Dedifferentiated amniotic fluid mesenchymal stem cell (primary cell): ENCODE data around the gene ADCY3.
"Not testable (repeated sequence)": the region's sequence is repeated elsewhere in the genome, so short reads cannot be mapped to it uniquely, and the experiment has no call there.

Experiments used
- DNase-seq: peaks from one replicate; pipeline ENCODE4 v3.0.0-alpha.2; 2016; ENCODE audit errors: extremely low spot score

Gene ADCY3

DNA sequence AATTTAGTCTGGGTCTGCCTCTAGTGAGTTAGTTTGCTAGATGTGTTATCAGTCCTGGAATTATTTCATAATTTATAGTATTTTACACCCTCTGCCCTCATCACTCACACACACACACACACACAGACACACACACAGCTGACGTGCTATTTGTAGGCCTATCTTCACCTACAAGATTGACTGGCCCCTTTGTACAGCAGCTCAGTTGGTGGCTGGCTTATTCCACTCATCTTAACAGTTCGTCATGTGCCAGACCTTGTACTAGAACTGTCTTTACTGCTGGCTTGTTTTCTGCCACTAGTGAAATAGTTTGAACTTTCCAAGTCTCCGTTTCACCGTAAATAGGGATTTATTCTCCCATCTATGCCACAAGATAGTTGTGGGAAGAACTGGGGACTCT lies 105.5 kb downstream of the ADCY3 start:
- DNase-seq, result no peak

DNA sequence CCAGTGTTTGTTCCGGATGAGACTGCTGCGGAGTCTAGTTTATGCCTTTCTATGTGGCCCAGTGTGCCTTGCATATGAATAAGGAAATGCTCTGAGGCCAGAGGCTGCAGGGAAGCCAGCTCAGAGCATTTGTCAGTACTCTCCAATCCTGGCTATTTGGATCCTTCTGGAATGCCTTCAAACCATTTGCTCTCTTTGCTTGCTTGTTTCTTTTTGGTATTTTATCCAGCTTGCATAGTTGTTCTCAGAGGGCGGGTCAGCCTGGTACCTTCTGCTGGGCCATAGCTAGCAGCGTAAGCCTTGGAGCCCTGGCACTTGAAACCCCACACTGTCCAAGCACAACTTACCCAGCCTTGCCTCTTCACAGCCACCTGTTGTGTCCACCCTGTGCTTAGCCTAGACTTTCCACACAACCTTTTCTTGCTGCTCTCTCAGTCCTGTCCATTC lies 106.3 kb downstream of the ADCY3 start:
- DNase-seq, result no peak

DNA sequence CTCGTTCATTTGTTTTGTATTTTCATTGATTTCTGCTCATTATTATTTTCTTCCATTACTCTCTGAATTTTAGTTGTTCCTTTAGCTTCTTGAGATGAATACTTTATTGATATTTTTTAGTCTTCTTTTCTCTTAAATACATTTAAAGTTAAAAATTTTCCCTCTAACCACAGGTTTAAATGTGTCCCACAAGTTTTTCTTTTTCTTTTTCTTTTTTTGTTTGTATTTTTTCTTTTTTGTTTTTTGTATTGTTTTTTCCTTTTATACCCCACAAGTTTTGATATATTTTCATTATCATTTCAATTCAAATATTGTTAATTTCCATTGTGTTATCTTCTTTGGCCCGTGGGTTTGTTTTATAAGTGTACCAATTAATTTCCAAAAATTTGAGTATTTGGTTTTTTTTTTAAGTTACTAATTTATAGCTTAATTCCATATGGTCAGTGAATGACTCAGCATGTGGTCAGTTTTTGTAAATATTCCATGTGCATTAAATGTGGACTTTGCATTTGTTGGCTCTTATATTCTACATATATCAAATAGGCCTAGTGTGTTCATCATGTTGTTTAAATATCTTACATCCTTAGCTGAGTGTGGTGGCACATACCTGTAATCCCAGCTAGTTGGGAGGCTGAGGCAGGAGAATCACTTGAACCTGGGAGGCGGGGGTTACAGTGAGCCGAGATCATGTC lies 110.6 kb downstream of the ADCY3 start:
- no peak for DNase-seq

DNA sequence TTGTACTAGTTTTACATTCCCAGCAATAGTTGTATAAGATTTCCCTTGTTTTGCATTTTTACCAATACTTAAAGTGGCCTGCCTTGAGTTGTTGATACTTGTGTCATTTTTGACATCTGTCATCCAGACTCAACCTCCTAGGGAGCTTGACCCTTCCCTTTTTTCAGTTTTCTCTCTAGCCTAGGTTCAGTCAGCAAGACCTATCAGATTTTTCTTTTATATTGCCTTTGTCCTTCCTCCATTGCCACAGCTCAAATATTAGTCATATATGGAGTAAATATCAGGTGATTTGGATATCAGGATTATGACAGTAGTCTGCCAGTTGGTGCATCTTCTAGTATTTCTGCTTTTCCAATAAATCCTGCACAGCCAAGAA lies 113.4 kb downstream of the ADCY3 start:
- DNase-seq, result no peak

DNA sequence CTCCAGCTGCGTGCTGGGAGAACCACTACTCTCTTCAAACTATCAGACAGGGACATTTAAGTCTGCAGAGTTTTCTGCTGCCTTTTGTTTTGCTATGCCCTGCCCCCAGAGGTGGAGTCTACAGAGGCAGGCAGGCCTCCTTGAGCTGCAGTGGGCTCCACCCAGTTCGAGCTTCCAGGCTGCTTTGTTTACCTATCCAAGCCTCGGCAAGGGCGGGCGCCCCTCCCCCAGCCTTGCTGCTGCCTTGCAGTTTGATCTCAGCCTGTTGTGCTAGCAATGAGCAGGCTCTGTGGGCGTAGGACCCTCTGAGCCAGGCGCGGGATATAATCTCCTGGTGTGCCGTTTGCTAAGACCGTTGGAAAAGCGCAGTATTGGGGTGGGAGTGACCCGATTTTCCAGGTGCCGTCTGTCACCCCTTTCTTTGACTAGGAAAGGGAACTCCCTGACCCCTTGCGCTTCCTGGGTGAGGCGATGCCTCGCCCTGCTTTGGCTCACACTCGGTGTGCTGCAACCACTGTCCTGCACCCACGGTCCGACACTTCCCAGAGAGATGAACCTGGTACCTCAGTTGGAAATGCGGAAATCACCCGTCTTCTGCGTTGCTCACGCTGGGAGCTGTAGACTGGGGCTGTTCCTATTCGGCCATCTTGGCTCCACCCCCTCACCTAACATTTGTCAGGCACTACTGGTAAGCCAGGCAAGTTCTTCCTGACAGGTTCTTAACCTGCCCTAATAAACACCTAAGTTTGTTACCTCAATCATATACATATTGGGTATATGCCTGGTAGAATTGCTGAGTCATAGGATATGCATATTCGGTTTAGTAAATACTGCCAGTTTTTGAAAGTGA lies 114.0 kb downstream of the ADCY3 start:
- not testable (repeated sequence) for DNase-seq

DNA sequence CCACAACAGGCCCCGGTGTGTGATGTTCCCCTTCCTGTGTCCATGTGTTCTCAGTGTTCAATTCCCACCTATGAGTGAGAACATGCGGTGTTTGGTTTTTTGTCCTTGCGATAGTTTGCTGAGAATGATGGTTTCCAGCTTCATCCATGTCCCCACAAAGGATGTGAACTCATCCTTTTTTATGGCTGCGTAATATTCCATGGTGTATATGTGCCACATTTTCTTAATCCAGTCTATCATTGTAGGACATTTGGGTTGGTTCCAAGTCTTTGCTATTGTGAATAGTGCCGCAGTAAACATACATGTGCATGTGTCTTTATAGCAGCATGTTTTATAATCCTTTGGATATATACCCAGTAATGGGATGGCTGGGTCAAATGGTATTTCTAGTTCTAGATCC lies 119.5 kb downstream of the ADCY3 start:
- DNase-seq, result not testable (repeated sequence)

DNA sequence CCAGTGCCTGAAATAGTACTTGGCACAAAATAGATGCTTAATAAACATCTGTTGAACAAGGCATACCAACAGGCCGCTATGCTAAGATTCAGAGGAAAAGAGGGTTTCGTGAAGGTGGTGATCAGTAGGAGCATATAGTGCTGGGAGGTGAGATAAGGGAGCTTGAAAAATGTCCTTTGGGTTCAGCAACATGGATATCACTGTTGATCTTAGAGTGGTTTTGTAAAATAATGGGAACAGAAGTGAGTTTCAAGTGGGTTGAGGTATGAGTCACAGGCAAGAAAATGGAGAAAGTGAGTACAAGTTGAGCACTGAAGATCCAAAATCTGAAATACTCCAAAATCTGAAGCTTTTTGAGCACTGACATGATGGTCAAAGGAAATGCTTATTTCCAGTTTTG lies 122.4 kb downstream of the ADCY3 start:
- no peak for DNase-seq

DNA sequence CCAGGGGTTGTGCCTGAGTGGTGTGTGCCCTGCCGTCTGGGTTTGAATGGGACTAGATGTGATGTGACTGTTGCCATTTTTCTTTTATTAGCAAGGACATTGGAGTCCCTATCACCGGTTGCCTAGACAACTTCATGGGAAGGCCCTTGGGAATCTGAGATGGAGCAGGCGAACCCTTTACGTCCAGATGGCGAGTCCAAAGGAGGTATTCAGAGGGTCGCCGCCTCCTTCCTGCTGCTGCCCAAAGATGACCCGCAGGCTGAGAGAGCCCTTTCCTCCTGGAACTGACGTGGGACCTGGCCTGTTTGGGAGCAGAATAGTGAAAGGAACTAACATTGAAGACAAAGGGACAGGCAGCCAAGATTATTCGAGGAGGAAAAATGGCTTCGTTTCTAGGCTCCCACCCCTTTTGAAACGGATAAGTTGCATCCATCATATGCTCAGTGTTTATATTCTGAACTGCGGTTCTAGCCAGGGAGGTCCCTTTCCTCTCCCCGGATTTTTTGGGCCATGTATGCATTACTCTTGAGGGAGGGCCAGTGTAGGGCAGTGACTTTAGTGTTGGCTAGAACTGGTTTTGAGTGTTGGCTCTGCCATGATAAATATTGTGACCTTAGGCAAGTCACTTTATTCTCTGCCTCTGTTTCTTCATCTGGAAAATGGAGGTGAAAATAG lies 126.1 kb downstream of the ADCY3 start:
- no peak for DNase-seq

DNA sequence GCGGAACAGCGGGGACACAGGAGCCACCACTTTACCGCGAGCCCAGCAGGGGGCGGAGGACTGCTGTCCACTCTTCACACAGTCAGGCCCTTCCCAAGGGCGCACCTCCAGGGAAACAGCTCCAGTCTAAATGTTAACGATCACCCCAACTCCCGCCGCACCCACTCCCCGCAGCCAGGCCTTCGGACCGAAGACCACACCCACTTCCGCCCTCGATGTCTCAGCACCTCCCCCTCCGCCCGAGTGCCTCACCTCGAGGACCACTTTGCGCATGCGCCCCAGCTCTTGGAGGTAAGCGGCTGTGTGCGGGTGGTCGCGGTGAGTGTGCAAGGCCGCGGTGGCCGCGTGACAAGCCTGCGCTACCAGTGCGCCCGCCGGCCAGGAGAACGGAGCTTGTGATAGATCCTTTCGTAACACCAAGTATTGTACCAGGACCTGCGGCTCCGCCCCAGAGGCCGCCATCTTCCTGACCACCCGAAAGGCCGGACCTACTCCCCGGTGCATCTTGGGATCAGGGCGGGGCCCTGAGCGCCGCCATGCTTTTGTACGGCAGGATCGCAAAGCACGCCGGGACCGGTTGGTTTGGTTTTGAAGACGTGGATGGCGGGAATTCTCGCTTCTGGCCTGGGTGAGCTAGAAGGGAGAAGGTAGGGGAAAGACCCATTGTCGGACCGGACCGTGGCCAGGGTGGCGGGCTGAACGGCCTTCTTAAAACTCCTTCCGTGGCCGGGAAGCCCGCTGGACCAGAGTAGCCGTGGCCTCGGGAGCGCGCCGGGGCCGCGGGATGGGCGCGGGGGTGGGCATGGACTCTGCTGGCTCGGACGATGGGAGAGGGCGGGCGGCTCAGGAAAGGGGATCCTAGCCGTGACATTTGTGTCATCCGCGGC lies 126.9 kb downstream of the ADCY3 start, which contains the start of the genes CENPO and PTRHD1:
CENPO (plus strand) TSS at position 552 of the 887 bp plus-strand sequence. CDS start 495 bp downstream, outside the sequence.
PTRHD1 (minus strand) TSS at position 518 of the 887 bp plus-strand sequence; CDS start at position 504, 14 bp downstream.
- DNase-seq, result peak; percentile 96

DNA sequence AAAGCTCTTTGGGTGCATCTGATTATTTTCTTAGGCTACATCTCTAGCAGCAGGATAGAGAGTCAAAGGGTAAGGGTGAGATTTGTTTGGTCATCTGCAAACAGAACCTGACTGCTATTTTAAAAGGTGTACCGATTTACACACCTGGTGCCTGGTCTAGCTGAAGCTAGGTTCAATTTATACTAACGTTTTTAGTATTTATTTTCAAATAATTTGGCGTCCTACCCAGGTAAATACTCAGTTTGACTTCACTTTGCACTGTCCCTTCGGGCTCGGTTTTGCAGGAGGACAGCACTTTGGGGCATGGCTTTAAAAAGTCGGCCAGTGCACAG lies 127.5 kb downstream of the ADCY3 start:
- DNase-seq, result no peak

DNA sequence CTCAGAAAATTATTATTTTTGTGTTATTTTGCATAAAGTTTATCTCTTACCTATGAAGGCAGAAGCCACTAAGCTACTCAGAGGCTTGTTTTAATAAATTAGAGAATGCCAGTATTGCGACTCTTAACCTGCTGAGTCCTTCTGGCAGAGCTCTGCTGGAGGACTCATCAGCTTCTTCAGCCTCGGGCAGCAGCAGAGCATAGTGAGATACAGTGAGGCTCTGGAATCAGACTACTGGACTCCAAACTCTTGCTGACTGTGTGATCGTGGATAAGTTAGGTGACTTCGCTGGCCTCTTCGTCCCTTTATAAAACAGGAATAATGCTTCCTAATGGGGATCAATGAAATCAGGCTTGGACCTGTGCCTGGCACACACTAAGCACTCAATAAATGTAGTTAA lies 128.6 kb downstream of the ADCY3 start:
- no peak for DNase-seq

DNA sequence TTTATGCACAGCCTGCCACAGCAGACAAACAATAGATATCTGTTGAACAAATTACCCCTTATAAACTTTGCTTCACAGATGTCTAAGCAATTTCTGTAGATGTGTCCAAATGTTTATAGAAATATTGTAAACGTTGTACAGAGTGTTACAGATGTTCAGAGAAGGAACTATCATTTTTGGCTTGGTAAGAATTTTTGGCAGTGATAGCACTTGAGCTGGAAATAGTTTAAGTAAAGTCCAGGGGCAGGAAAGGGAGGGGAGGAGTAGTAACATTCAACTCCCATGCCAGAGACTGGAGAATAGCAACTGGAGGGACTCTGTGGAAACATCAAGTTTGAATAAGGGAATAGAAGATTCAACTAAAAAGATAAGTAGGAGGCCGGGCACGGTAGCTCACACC lies 131.2 kb downstream of the ADCY3 start:
- no peak for DNase-seq

DNA sequence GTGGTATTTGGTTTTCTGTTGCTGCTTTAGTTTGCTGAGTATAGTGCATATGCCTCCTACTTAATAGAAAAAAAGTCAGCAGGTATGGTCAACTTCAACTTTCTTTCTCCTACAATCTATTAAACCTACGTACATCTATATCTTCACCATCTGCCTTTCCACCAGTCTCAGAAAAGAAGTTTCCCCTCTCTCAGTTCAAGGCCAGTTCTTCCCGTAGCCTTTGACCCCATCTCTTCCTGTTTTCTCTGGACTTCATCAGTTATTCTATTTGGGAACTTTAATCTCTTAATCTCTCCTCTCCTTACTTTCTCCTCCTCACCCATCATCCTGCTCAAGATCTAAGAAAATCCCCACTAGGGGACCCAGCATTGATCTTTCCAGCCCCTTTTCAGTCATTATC lies 132.5 kb downstream of the ADCY3 start:
- no peak for DNase-seq

DNA sequence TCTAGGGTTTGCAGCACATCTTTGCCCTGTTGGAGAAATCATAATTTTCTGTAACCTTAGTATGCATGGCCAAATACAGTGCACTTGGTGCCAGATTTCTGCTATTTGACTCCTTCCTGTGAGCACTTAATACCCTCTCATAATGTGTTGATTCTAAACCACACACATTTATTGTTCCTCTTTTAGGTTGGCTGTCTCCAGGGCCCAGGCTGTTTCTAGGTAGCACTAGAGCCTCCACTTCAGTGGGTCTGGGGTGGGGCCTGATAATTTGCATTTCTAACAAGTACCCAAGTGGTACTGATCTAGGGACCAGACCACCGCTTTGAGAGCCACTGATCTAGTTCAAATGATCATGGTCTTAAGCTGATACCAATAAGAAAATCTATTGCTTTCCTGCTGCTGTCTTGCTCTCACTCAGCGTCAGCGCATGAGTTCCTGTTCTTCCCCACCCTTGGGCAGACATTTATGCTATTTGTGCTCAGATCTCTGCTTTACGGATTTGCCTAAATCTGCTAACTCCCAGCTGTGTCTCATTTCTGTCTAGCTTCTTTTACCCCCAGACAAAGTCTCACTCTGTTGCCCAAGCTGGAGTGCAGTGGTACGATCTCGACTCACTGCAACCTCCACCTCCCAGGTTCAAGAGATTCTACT lies 134.2 kb downstream of the ADCY3 start:
- DNase-seq, result no peak

DNA sequence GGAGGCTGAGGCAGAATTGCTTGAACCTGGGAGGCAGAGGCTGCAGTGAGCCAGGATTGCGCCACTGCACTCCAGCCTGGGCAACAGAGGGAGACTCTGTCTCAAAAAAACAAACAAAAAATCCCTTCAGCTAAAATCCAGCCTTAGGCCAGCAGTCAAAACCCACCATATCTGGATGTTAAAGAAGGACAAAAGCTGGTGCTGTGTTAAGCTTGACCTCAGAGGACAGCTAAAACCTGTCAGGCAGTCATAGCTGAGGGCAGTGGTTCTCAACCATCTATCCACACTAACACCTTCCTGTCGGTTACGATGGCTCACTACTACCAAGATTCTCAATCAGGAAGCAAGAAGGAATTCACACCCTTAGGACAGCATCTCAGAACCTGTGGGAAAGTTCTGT lies 136.4 kb downstream of the ADCY3 start:
- no peak for DNase-seq

DNA sequence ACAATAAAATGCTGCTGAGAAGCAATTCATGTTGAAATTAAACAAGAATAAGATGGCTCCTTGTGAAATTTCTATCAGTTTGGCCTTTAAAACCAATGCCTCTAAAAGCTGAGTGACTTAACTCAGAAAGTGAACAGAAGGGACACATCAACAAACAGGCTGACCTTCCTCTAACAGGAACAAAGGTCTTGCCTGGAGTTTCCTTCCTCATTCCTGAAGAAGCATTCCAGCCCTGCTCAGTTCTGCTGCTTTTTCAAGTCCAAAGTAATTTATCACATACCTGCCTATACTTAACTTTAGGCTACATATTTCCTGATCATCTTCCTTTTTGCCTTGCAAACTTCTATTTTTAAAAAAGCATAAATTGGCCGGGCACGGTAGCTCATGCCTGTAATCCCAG lies 140.9 kb downstream of the ADCY3 start:
- no peak for DNase-seq

DNA sequence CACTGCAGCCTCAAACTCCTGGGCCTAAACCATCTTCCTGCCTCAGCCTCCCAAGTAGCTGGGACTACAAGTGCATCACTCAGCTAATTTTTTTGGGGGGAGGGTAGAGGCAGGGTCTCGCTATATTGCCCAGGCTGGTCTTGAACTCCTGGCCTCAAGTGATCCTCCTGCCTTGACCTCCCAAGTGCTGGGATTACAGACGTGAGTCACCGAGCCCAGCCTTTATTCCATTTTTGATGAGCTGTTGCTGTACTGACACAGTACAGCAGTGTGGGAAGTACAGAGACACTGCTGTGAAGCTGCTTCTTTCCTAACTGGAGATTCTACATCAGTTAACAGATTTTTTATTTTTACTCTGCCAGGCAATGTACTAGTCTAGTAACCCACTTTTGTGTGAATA lies 145.7 kb downstream of the ADCY3 start:
- DNase-seq, result no peak

DNA sequence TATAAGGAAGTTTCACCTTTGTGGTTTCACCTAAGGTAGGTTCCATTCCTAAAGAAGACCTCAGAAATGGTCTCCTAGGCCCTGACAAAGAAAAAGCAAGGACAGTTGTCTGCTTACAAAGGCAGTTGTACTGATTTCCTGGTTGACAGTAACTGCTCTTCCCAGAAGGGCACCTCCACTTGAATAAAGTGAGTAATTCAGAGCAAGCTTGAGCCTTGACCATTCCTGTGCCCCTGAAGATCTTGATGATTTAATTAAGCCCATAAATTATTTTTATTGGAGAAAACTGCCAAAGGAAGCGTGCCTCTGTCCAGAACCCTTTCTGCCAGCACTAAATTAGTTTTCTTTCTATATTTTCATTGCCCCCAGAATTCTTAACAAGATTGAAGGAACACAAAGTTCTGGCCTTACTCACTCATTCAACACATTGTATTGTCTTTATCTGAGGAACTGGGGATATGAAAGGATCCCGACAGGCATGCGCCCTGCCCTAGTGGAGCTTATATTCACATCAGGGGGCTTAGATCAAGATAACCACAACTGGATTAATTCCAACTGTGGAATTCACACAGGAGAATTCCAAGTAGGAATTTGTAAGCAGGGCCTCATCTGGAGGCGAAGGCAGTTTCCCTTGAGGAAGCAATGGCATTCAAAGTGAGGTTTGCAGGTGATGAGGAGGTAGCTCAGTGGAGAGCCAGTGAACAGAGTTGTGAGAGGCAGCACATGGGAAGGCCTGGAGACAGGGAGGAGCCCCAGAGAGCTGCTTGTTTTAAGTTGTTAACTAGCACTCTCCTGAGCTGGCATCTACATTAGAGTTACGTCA lies 148.1 kb downstream of the ADCY3 start:
- DNase-seq, result no peak

DNA sequence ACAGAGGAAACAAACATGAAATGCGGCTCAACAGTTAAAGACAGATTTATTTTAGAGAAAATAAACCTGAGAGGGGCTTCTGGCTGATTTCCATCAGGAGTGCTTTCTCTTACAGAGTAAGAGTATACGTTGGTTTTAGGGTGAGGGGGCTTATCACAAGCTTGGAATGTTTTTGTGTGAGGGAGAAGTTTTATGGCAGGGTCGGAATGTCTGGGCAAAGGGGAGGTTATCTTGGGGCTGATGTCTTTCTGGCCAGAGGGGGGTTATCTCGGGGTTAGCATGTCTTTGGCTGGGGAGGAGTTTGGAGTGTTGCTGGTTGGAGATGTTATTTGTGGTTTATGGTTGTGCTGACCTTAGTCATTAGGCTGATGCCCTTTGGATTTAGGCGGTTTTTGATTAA lies 149.0 kb downstream of the ADCY3 start:
- no peak for DNase-seq
